NK-92 treated with Interleukin-12 subunit alpha and Interleukin-12 subunit beta, amount 100 ng/mL, for 24 hours (cell line): ENCODE measurements around the gene AKNAD1.

Experiments
- DNase-seq: peaks from one replicate; lab custom pipeline; 2025; lab: John Stamatoyannopoulos, UW

Gene AKNAD1

DNA sequence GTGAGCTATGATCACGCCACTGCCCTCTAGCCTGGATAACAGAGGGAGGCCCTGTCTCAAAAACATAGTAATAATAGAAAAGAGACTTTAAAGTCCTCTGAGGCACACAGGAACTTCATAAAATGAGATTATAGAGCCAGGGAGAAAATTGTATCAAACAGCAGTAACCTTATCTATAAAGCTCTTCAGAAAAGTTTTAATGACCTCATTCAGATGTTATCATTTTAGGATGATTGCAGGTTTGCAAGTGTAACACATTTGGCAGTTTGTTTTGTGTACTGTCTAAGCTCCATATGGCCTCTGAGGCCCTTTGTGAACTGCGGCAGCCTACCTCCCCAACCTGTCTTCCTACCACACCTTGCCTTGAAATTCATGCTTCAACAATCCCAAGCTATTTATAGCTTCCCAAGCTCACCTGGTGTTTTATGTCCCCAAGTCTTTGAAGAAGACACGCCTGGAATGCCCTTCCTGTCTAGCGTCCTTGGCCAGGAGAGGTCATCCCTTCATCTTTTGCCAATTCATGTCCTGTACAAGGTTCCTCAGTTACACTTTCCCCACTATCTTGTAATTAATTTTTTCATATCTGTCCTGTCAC is 8.5 kb upstream of the AKNAD1 start:
- DNase-seq = no peak

- DNase-seq = no peak
Observed at GRCh38 chr1:108863984-108864383, 7.1 kb upstream of the AKNAD1 start.

DNA sequence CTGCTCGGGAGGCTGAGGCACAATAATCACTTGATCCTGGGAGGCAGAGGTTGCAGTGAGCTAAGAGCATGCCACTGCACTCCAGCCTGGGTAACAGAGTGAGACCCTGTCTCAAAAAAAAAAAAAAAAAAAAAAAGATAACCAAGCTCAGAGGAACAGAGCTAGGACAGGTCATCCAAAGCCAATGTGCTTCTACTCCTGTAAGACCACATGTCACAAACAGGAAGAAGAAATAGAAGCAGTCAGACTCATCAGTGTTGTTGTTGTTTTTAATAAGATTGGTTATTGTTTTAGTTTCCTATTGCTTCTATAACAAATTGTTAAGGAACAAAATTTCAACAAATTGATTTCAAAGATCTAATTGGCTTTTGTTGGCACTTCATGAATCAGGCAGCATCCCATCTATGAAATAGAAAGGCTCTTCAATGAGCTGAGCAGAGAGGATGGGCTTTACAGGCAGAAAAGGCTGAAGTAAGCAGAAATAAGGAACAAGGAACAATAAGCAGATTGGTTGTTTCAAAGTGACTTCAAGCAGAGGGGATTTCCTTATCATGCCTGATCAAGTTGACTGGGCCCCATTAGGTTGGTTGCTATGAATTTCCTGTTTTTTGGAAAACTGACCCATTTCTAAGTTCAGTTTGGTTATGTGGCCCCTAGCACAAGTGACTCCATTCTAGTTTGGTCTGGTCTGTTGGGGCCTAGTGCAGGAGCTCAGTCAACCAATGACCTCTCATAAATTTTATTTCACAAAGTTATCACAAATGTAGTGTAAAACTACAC is 6.0 kb upstream of the AKNAD1 start:
- DNase-seq = no peak

GRCh38 chr1:108862017-108862610 is 5.2 kb upstream of the AKNAD1 start:
- DNase-seq = no peak

DNA sequence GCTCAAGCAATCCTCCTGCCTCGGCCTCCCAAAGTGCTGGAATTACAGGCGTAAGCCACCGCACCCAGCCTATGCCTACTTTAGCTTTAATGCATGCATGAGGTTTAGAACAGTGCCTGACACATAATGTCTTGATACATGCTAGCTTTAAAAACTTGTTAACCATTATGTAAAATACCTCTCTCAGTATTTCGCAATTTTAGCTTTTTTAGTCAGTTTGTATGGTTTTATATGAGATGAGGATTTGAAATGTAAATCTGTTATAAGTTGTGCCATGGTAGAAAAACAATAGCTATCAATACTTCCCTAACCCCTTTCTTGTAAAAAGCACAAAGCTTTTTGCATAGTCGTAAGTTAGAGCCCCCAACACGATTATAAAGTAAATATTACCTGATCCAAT is 4.7 kb upstream of the AKNAD1 start:
- DNase-seq = no peak

GRCh38 chr1:108860190-108860907 is 3.5 kb upstream of the AKNAD1 start:
- DNase-seq = no peak

DNA sequence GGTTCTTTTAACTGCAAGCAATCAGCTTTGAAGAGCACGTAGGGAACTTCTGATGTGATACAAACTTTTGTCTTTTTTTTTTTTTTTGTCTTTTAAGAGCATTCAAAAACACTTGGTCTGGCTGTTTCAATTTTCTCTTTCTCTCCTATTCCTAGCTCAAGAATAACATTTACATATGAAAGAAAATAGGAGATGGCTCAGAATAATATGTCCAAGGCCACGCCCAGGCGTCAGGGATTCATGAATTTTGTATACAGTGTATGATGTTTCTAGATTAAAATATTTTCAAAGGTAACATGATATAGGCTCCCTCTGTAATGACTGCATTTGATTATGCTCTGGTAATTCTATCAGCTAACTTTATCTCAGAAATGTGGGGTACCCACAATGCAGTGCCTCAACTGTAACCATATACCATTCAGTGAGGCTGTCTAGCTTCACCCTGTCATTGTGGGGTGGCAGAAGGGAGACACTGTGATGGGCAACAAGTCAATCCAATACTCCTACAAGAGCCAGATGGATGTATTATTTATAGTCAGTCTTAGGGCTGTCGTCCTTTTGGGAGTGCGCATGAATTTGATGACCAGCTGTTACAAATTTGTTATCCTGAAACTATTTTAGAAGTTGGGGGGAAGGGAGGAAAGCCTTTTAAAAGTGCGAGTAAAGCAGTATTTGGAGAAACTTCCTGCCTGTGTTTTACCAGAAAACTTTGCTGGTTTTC is 1.5 kb upstream of the AKNAD1 start:
- no peak for DNase-seq

- no peak for DNase-seq
Observed at GRCh38 chr1:108854221-108855019, 2.5 kb downstream of the AKNAD1 start.

GRCh38 chr1:108852221-108852975 is 4.5 kb downstream of the AKNAD1 start:
- DNase-seq = no peak

- no peak for DNase-seq
Observed at GRCh38 chr1:108851567-108851966, 5.3 kb downstream of the AKNAD1 start.

- no peak for DNase-seq
Observed at GRCh38 chr1:108850929-108851328, 6.0 kb downstream of the AKNAD1 start.

- DNase-seq = no peak
Observed at GRCh38 chr1:108848806-108849205, 8.1 kb downstream of the AKNAD1 start.

DNA sequence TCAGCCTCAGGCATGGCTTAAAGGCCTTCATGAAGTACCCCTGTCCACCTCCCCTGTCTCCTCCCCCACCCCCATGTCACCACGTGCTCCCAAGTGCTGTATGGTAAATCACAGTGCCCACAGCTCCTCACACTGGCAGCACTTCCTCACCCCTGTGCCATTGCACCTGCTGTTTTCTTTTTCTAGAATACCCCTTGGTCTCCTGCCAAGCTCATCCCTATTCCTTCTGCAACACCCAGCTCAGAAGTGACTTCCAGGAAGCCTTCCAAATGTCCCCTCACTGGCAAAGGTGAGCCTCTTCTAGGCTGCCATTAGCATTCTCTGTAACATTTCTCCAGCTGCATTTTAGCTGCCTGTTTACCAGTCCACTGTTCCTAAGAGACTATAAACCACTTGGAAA is 9.4 kb downstream of the AKNAD1 start:
- no peak for DNase-seq

- DNase-seq = no peak
Observed at GRCh38 chr1:108845991-108846390, 10.9 kb downstream of the AKNAD1 start.

DNA sequence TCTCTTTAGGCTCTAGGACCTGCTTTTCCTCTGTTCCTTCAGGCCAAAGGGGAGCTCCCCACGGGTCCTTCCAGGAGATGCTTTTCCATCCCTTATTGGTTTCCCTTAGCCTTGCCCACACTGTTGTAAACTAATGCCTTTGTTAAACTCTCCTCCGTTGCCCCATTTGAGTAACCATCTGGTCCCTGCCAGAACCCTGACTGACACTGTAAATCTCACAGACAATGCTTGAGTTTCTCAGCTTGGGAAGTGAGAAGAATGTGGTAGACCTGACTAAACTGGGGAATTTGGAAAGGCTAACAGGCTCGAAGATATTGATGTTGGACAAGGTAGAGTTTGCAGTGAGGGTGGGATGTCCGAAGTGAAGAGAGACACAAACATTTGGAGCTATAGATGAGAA is 11.4 kb downstream of the AKNAD1 start:
- no peak for DNase-seq

- DNase-seq = no peak
Observed at GRCh38 chr1:108843390-108844137, 13.3 kb downstream of the AKNAD1 start.

DNA sequence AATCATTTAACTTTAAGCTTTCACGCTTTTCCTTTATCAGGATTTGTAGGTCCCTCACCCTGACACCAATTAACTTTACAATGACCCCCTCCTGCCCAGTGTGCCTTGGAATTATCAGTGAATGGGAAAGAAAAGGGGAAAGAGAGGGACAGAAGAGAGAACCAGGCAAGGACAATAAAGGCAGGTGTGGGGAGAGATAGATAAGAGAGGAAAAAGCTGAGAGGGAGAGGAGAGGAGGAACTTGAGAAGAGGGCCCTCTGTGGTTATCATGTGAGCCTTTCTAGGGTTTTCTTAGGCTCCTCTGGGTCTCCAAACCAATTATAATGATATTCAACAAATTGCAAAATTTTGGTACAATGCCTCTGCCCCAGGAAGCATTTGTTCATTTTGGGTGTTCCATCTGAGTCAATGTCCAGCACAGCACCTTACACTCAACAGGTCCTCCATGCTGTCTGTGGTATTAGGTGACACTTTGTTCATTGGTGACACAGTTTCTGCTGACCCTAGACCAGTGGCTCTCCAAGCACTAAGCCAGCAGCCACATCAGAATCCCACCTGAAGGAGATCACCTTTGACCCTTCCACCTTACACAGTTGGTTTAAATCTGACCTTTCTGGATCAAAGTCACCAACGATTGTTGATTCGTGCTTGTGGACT is 14.2 kb downstream of the AKNAD1 start:
- DNase-seq = no peak

DNA sequence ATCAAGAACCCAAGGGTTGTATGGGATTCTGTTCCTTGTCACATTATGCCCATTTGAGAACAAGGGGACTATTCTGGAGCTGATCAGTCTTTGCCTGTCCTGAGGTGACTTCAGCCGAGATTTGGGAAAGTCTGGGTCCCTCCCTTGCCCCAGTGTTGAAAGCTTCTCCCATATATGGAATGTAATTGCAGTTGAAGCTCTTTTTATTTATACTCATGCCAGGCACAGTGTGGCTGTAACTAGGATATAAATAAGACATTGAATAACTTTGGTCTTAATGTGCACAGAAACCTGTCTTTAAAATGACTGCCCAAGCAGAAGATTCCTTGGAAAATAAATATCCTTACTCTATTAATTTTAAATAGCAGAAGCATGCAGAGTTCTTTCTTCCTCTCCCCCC is 15.2 kb downstream of the AKNAD1 start:
- DNase-seq = no peak

DNA sequence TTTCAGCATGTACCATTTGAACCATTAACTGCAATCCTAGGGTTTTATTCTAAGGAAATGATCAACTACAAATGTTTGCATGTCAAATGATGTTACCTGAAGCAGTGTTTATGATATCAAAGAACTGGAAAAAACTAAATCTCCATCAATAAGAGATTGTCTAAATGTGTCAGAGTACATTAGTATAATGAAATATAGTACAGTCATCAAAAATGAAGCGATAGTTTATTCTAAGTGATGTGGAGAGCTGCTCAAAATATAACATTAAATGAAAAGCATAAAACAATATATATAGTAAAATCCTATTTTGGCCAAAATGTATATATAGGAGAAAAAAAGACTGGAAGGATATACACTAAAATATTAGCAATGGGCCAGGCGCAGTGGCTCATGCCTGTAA is 24.0 kb downstream of the AKNAD1 start:
- DNase-seq = no peak
